Astrocyte of the hippocampus (primary cell): ENCODE data around the gene ACER1.
A peak's percentile ranks its signal among the peaks of the same experiment; 100 is the strongest.
"Not testable (repeated sequence)": the region's sequence is repeated elsewhere in the genome, so short reads cannot be mapped to it uniquely, and the experiment has no call there.

ENCODE experiments used
- DNase-seq: peaks from one replicate; pipeline ENCODE4 v3.0.0; 2011; ENCODE audit warnings: low read depth, low spot score

The ACER1 gene

GRCh38 chr19:6288737-6289136, 44.7 kb downstream of the ACER1 start:
- no peak for DNase-seq

DNA sequence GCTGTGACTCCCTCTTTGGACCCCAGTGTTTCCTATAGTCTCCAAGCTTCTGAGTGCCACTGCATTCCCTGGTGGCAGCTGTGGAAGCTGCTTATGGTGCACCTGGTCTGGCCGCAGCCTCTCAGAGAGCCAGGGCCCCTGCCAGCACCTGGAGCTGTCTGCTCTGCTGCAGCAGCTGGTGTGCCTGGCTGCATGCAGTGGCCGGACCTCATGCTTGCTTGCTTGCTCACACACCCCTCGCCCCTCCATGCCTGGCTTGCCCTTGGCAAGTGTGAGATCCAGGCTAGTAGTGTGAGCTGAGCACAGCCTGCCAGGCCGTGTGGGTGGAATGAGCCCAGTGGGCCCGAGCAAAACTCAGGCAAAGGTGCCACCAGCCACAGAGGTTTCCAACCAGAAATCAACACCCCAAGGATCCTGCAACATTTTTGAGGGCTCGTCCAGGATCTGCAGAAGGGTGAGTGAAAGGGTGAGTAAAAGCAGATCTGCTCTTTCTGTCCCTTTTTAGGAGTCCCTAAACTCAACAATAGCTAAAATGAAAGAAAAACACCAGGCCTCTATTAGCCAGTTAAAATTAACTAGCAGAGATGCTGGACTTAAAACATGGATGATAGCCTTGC, 46.0 kb downstream of the ACER1 start:
- DNase-seq, result no peak

GRCh38 chr19:6286676-6287075, 46.7 kb downstream of the ACER1 start:
- no peak for DNase-seq

DNA sequence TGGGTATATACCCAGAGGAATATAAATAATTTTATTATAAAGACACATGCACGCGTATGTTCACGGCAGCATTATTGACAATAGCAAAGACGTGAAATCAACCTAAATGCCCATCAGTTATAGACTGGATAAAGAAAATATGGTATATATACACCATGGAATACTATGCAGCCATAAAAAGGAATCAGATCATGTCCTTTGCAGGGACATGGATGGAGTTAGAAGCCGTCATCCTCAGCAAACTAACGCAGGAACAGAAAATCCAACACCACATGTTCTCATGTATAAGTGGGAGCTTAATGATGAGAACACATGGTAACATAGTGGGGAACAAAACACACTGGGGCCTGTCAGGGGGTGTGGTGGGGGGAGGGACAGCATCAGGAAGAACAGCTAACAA, 51.0 kb downstream of the ACER1 start:
- not testable (repeated sequence) for DNase-seq

- DNase-seq, result peak; percentile 100
Observed at GRCh38 chr19:6279931-6280591, 53.4 kb downstream of the ACER1 start, which contains the start of gene MLLT1. Gene MLLT1 (minus strand): TSS chr19:6279975. CDS start chr19:6279784, 191 bp downstream.

GRCh38 chr19:6279620-6279930, 53.8 kb downstream of the ACER1 start:
- no peak for DNase-seq

DNA sequence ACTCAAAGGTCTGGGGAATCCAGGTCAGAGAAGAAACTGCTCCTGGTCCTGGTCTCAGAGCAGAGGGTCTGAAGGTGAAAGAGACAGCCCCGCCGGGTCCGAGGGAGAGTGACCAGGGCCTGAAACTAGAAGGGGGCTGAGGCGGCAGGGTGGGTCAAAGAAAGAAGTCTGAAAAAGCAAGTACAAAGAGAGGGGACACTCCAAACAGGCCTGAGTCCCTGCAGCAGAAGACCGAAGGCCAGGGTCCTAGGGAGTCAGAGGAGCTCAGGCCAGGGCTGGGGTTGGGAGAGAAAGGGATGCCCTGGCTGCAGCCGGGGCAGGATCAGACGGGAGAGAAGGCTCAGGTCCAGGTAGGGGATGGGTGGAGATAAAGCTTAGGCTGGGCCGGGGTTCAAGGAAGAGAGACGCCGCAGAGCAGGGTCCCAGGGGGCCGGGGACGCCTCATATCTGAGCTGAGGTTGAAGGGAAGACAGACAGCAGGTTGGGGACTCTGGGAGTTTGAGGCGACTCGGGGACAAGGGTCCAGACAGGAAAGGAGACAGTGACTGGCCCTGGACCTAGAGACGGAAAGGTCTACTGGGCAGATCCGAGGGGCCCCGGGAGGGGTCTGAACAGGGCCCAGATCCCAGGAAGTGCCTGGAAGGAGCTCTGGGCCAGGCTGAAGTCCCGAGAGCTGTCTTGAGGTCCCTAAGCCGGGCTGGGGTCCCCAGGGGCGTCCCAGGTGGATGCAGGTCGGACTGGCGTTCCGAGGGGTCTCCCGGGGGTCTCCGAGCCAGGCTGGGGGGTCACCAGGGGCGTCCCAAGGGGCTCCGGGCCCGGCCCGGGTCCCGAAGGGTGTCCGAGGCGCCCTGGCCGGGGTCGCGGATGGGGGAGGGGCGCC, 54.4 kb downstream of the ACER1 start:
- DNase-seq, result no peak

DNA sequence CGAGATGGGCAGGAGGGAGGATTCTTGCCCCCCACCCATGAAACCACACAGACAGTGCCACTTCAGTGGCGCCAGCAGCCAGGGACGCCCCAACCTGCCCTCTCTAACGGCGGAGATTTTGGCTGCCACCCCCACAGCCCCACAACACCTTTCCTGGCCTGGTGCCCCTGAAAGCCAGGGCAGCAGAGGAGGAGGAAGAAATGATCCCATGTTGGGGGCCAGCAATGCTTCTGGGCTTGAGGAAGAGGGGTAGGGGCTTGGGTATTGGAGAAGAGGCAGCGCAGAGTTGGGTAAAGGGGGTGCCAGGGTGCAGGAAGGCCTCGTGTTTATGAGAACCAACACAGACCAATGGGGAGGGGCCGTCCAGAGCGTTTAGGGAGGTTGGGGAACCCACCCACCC, 55.4 kb downstream of the ACER1 start:
- no peak for DNase-seq

DNA sequence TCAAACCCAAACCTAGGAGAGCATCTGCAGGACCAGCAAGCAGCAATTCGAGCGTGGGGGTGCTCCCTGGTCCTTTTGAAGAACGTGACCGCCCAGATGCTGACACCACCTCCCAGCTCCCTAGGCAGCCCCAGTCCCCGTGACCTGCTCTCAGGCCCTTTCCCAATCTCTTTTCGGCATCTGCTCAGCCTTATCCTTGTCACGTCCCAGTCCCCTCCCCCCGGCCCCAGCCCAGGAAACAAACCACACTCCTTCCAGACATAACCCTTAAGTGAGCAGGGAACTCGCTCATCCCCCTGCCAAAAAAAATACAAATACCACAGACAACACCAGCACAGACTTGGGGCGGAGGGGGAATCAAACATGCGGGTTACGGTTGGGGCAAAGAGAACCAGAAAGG, 57.0 kb downstream of the ACER1 start:
- peak; percentile 82 for DNase-seq

GRCh38 chr19:6275170-6275744, 58.2 kb downstream of the ACER1 start:
- DNase-seq, result no peak

GRCh38 chr19:6274756-6275155, 58.7 kb downstream of the ACER1 start:
- no peak for DNase-seq

GRCh38 chr19:6273701-6274601, 59.5 kb downstream of the ACER1 start:
- DNase-seq, result peak; percentile 92

- DNase-seq, result no peak
Observed at GRCh38 chr19:6272913-6273600, 60.4 kb downstream of the ACER1 start.

- DNase-seq, result no peak
Observed at GRCh38 chr19:6272411-6272791, 61.0 kb downstream of the ACER1 start.

DNA sequence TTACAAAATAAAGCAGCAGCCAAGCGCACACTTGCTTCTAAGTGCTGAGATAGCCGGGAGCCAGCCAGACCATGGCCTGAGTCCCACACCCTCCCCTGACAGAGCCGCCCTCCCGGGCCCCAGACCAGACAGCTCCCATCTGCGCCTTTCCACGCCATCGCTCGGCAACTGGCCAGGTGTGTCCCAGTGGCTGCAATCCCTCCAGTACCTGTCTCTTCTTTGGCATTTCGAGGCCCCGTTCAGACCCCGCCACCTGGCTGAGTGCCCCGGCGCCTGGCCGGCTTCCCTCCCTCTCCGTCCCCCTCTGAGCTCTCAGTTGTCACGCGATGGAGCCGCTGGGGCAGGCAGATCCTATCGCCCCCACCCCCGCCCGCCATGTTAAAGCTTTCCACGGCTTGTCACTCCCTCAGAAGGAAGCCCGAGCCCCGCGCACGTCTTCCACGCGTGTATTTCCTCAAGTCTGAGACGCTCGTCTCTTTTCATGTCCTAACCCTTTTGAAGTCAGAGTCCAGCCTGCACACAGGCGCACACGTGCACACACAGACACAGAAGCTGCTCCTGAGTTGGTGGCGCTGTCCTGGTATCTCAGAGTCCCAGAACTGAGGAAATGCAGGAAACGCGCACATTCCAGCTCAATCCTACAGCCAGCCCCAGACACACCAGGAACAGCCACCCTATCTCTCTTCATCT, 61.5 kb downstream of the ACER1 start:
- DNase-seq, result peak; percentile 89

DNA sequence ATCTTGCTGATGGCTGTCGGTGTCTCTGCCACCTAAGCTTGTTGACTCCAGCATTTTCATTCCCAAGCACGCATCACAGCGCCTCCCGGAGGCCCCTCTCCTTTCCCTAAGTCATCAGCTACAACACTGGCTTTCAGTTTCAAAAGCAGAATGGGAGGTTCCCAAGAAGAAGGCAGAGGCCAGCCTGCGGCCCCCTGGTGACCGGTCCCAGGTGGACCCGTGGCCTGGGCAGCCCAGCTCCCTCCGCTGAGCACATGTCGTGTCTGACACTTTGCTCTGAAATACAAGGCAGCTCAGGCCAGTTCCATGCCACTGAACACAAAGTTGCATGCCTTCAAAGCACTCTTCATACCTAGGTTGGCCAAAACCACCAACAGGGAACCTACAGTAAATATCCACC, 62.2 kb downstream of the ACER1 start:
- no peak for DNase-seq

DNA sequence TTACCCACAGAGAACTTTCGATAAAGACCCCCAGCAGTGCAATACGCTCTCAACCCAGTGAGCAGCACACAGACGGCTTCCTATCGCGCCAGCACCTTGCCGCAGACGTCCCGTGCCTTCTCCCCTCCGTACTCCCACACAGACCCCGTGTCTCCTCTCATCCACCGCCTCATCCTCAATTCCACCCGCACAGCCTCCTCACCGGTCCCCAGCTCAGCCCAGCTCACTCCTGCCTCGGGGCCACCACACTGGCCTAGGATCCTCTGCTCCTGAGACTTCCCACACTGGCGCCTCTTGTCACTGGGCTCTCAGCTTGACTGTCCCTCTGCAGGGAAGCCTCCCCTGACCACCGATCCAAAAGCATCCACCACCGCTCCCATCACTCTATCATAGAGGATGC, 62.6 kb downstream of the ACER1 start:
- no peak for DNase-seq

- no peak for DNase-seq
Observed at GRCh38 chr19:6270076-6270745, 63.2 kb downstream of the ACER1 start.

- no peak for DNase-seq
Observed at GRCh38 chr19:6269101-6269886, 64.1 kb downstream of the ACER1 start.
